ENCODE measurements around the gene ITPR2. TPM values are rescaled to one million over a fixed set of nuclear protein-coding genes. Genes with fewer than 3 reads are reported as not detected.
A peak's percentile ranks its signal among the peaks of the same experiment; 100 is the strongest.

Gene ITPR2
- total RNA-seq, 2 experiments from 2014 or later: 28.8 to 29.9 TPM

DNA sequence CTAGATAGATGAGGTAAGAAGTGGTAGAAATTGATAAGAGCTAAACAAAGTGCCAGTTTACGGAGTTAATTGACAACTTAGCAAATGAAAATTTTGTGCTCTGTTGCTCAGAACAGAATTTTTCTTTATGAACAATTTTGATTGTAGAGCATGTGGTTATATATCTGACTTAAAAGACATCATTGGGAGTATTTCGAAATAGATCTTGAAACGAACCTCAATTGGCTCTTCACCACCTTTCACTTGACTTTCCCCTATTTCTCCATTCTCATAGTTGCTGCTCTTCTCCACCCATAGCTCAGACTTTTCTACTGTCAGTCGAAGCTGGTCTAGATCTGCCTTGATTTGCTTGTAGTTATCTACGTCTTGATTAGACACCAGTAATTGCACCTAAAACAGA lies 212.1 kb downstream of the ITPR2 start:
- peaks cover 85% of the 10 kb centered on the region for H3K36me3 Mint-ChIP-seq (ENCODE audit: low read depth)
- CTCF ChIA-PET: no interaction called here

DNA sequence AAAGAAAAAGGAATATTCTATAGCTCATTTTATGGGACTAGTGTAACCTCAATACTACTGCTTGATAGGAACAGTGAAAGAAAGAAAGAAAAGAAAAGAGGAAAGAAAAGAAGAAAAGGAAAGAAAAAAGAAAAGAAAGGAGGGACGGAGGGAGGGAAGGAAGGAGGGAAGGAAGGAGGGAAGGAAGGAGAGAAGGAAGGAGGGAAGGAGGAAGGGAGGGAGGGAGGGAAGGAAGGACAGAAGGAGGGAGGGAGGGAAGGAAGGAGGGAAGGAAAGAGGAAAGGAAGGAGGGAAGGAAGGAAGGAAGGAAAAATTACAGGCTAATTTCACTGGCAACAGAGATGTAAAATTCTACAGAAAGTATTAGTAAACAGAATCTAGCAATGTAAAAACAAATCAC lies 215.5 kb downstream of the ITPR2 start:
- DNase-seq (no peak), ATAC-seq (ENCODE audit: poor library complexity) (no peak)
- H3K9me3 ChIP-seq (ENCODE audit: control insufficient read depth in 1 of 2, insufficient read depth in 1 of 2, low read length in 2 of 2): no peaks in the 10 kb centered on the region
- ChIA-PET CTCF (no interaction called here), POLR2A (no interaction called here)
- H3K36me3 Mint-ChIP-seq (ENCODE audit: low read depth): peaks cover 56% of the 10 kb centered on the region
- H3K4me3 Mint-ChIP-seq: no peak overlapping the region
- H3K4me1 ChIP-seq (ENCODE audit: insufficient read depth, low read length): no peaks in the 10 kb centered on the region
- H3K36me3 ChIP-seq (ENCODE audit: insufficient read depth, low read length): peaks cover 30% of the 10 kb centered on the region
- H3K27ac ChIP-seq (ENCODE audit: low read depth in 1 of 2, low read length in 2 of 2): no peak overlapping the region
- no peaks in the 10 kb centered on the region for H3K4me1 Mint-ChIP-seq (ENCODE audit: low read depth)
- no peak overlapping the region for H3K4me3 ChIP-seq (ENCODE audit: low read length)
- no peaks in the 10 kb centered on the region for H3K9me3 Mint-ChIP-seq
- TF ChIP-seq, protein P1, sequence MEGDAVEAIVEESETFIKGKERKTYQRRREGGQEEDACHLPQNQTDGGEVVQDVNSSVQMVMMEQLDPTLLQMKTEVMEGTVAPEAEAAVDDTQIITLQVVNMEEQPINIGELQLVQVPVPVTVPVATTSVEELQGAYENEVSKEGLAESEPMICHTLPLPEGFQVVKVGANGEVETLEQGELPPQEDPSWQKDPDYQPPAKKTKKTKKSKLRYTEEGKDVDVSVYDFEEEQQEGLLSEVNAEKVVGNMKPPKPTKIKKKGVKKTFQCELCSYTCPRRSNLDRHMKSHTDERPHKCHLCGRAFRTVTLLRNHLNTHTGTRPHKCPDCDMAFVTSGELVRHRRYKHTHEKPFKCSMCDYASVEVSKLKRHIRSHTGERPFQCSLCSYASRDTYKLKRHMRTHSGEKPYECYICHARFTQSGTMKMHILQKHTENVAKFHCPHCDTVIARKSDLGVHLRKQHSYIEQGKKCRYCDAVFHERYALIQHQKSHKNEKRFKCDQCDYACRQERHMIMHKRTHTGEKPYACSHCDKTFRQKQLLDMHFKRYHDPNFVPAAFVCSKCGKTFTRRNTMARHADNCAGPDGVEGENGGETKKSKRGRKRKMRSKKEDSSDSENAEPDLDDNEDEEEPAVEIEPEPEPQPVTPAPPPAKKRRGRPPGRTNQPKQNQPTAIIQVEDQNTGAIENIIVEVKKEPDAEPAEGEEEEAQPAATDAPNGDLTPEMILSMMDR (IDR thresholded peaks at IDR 0.05): no peak
- no peak overlapping the region for H3K27ac Mint-ChIP-seq
- no peaks in the 10 kb centered on the region for H3K27me3 Mint-ChIP-seq
- H3K27me3 ChIP-seq (ENCODE audit: control insufficient read depth in 1 of 2, insufficient read depth in 2 of 2, low read length in 2 of 2): no peaks in the 10 kb centered on the region
- intact Hi-C loops (cut with DNase I, micrococcal nuclease): no loop called here

More for the DNA sequence above, 212.1 kb downstream of the ITPR2 start:
- H3K9me3 Mint-ChIP-seq: no peaks in the 10 kb centered on the region
- H3K27ac Mint-ChIP-seq: no peak overlapping the region
- no peaks in the 10 kb centered on the region for H3K4me1 ChIP-seq (ENCODE audit: insufficient read depth, low read length)
- no peaks in the 10 kb centered on the region for H3K27me3 ChIP-seq (ENCODE audit: control insufficient read depth in 1 of 2, insufficient read depth in 2 of 2, low read length in 2 of 2)
- no peak for ATAC-seq (ENCODE audit: poor library complexity)
- DNase-seq: no peak
- H3K4me3 Mint-ChIP-seq: no peak overlapping the region
- TF ChIP-seq, protein P1 (IDR thresholded peaks at IDR 0.05): no peak
- H3K27ac ChIP-seq (ENCODE audit: low read depth in 1 of 2, low read length in 2 of 2): no peak overlapping the region
- no peak overlapping the region for H3K4me3 ChIP-seq (ENCODE audit: low read length)
- H3K4me1 Mint-ChIP-seq (ENCODE audit: low read depth): no peaks in the 10 kb centered on the region
- intact Hi-C loops (cut with DNase I, micrococcal nuclease): no loop called here
- no peaks in the 10 kb centered on the region for H3K27me3 Mint-ChIP-seq
- no peaks in the 10 kb centered on the region for H3K9me3 ChIP-seq (ENCODE audit: control insufficient read depth in 1 of 2, insufficient read depth in 1 of 2, low read length in 2 of 2)
- H3K36me3 ChIP-seq (ENCODE audit: insufficient read depth, low read length): peaks cover 31% of the 10 kb centered on the region
- POLR2A ChIA-PET: no interaction called here

DNA sequence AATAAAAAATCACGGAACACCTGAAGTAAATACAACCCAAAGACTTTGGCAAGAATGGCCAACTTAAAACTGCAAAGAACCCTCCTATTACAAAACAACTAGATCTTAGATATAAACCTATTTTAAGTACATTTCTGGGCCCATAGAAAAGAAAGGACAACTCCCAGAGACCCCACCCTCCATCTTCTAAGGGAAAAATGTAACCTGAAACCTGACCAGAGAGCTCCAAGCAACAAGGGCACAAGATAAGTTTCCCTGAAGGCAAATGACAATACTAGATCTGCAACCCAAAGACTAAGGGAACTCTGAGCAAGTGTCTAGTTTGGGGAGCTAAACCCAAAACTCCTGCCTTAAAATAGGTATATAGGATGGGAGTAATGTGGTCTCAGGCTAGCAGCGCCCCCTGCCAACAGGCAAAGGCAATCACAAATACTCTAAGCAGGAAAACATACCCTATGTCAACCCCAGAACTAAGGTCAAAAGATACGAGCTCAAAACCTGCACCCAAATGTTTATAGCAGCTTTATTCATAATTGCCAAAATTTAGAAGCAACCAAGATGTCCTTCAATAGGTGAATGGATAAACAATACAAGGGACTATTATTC lies 218.9 kb downstream of the ITPR2 start:
- no peak overlapping the region for H3K27ac Mint-ChIP-seq
- Histone ChIP-seq H3K4me1 (ENCODE audit: insufficient read depth, low read length) (no peaks in the 10 kb centered on the region), H3K4me3 (ENCODE audit: low read length) (no peak overlapping the region), H3K9me3 (ENCODE audit: control insufficient read depth in 1 of 2, insufficient read depth in 1 of 2, low read length in 2 of 2) (no peaks in the 10 kb centered on the region), H3K36me3 (ENCODE audit: insufficient read depth, low read length) (peaks cover 4% of the 10 kb centered on the region), H3K27ac (ENCODE audit: low read depth in 1 of 2, low read length in 2 of 2) (no peak overlapping the region), H3K27me3 (ENCODE audit: control insufficient read depth in 1 of 2, insufficient read depth in 2 of 2, low read length in 2 of 2) (no peaks in the 10 kb centered on the region)
- intact Hi-C loops (cut with DNase I, micrococcal nuclease): loop anchor here in 1 of 2 experiments (1.0 kb wide), 1 partner anchor 517 kb away; no protein-coding TSS in a partner anchor
- no peak overlapping the region for H3K4me3 Mint-ChIP-seq
- DNase-seq (peak in 5 of 14 experiments; percentile 2 to 21 (median 10)), ATAC-seq (ENCODE audit: poor library complexity) (no peak)
- TF ChIP-seq, protein P1 (IDR thresholded peaks at IDR 0.05): peak; percentile 23
- no peaks in the 10 kb centered on the region for H3K4me1 Mint-ChIP-seq (ENCODE audit: low read depth)
- ChIA-PET POLR2A (no interaction called here), CTCF (no interaction called here)
- no peaks in the 10 kb centered on the region for H3K27me3 Mint-ChIP-seq
- H3K9me3 Mint-ChIP-seq: no peaks in the 10 kb centered on the region
- peaks cover 24% of the 10 kb centered on the region for H3K36me3 Mint-ChIP-seq (ENCODE audit: low read depth)
